ENCODE measurements around the gene SORCS3. TPM values are rescaled to one million over a fixed set of nuclear protein-coding genes. Genes with fewer than 3 reads are reported as not detected.

SORCS3 gene
- polyA plus RNA-seq, 1 donor from 2014 or later = 9.8 TPM

- H3K27ac ChIP-seq (ENCODE audit: low read length) = no peak overlapping the region
- TF ChIP-seq MXI1 (conservative IDR thresholded peaks at IDR 0.05; ENCODE audit: poor library complexity, severe bottlenecking) = no peak
- TF ChIP-seq RAD21 (conservative IDR thresholded peaks at IDR 0.05) = no peak
- TF ChIP-seq TAF1 (IDR thresholded peaks at IDR 0.05; ENCODE audit: low read depth) = no peak
- TF ChIP-seq EZH2 (IDR thresholded peaks at IDR 0.05; ENCODE audit: borderline replicate concordance, insufficient read depth, low read length, poor library complexity, severe bottlenecking) = no peak
- no peak for TF ChIP-seq EP300 (conservative IDR thresholded peaks at IDR 0.05; ENCODE audit: poor library complexity, severe bottlenecking)
- no peak for TF ChIP-seq REST (IDR thresholded peaks at IDR 0.05; ENCODE audit: borderline replicate concordance)
- no peak for TF ChIP-seq SMC3 (conservative IDR thresholded peaks at IDR 0.05; ENCODE audit: poor library complexity)
- no peak for TF ChIP-seq POLR2AphosphoS5 (IDR thresholded peaks at IDR 0.05)
- no peak for TF ChIP-seq CTCF (IDR thresholded peaks at IDR 0.05; ENCODE audit: poor library complexity, severe bottlenecking)
These were observed 487.0 kb downstream of the SORCS3 start for GRCh38 chr10:105128111-105128510.

GRCh38 chr10:105138358-105138757 is 497.3 kb downstream of the SORCS3 start:
- Histone ChIP-seq H3K9ac (ENCODE audit: low read length) (no peak overlapping the region), H3K36me3 (ENCODE audit: insufficient read depth, low read length) (no peaks in the 10 kb centered on the region), H3K9me3 (ENCODE audit: low read length) (no peaks in the 10 kb centered on the region), H3K27ac (ENCODE audit: low read length) (no peak overlapping the region), H2AFZ (ENCODE audit: low read depth, low read length) (no peak overlapping the region), H3F3A (ENCODE audit: insufficient read depth, low read length, poor library complexity, severe bottlenecking) (no peaks in the 10 kb centered on the region), H3K4me3 (ENCODE audit: low read length) (no peak overlapping the region), H3K27me3 (ENCODE audit: insufficient read depth, low read depth, low read length) (no peaks in the 10 kb centered on the region), H4K20me1 (ENCODE audit: insufficient read depth) (no peaks in the 10 kb centered on the region), H3K79me2 (replicated peaks; ENCODE audit: insufficient read depth, low read length) (no peaks in the 10 kb centered on the region), H3K9me2 (ENCODE audit: insufficient read depth, low read length) (no peaks in the 10 kb centered on the region), H3K4me2 (ENCODE audit: low read length) (no peak overlapping the region)
- TF ChIP-seq EP300 (conservative IDR thresholded peaks at IDR 0.05; ENCODE audit: poor library complexity, severe bottlenecking) = no peak
- no peak for TF ChIP-seq TAF1 (IDR thresholded peaks at IDR 0.05; ENCODE audit: low read depth)
- no peak for TF ChIP-seq POLR2AphosphoS5 (IDR thresholded peaks at IDR 0.05)
- no peak for TF ChIP-seq EZH2 (IDR thresholded peaks at IDR 0.05; ENCODE audit: borderline replicate concordance, insufficient read depth, low read length, poor library complexity, severe bottlenecking)
- no peak for TF ChIP-seq SMC3 (conservative IDR thresholded peaks at IDR 0.05; ENCODE audit: poor library complexity)
- TF ChIP-seq MXI1 (conservative IDR thresholded peaks at IDR 0.05; ENCODE audit: poor library complexity, severe bottlenecking) = no peak
- no peak for TF ChIP-seq RAD21 (conservative IDR thresholded peaks at IDR 0.05)
- TF ChIP-seq CTCF (IDR thresholded peaks at IDR 0.05; ENCODE audit: poor library complexity, severe bottlenecking) = no peak
- no peak for TF ChIP-seq REST (IDR thresholded peaks at IDR 0.05; ENCODE audit: borderline replicate concordance)

More at GRCh38 chr10:105128111-105128510, 487.0 kb downstream of the SORCS3 start:
- Histone ChIP-seq H3K4me3 (ENCODE audit: low read length) (no peak overlapping the region), H3K9ac (ENCODE audit: low read length) (no peak overlapping the region), H2AFZ (ENCODE audit: low read depth, low read length) (no peak overlapping the region), H3K79me2 (replicated peaks; ENCODE audit: insufficient read depth, low read length) (no peaks in the 10 kb centered on the region), H3F3A (ENCODE audit: insufficient read depth, low read length, poor library complexity, severe bottlenecking) (no peaks in the 10 kb centered on the region), H3K27me3 (ENCODE audit: insufficient read depth, low read depth, low read length) (no peaks in the 10 kb centered on the region), H3K4me2 (ENCODE audit: low read length) (no peak overlapping the region), H4K20me1 (ENCODE audit: insufficient read depth) (no peaks in the 10 kb centered on the region), H3K9me3 (ENCODE audit: low read length) (no peaks in the 10 kb centered on the region), H3K9me2 (ENCODE audit: insufficient read depth, low read length) (no peaks in the 10 kb centered on the region), H3K36me3 (ENCODE audit: insufficient read depth, low read length) (no peaks in the 10 kb centered on the region)
